Prostate gland (tissue), 2 donors: ENCODE data around the gene DNAJB13. TPM values are rescaled to one million over a fixed set of nuclear protein-coding genes. Genes with fewer than 3 reads are reported as not detected.

ENCODE experiments used
- DNase-seq: peaks from one replicate; pipeline ENCODE4 v3.0.0-alpha.2; 2019; ENCODE audit warnings: low spot score
- H3K27ac ChIP-seq, 2 donors: fragments of 200-600 bp; sonication (generic); 2 replicates each; pipeline ENCODE4 v1.5.1; 2017 to 2019
- H3K27me3 ChIP-seq: fragments of 200-600 bp; sonication (generic); replicated peaks from 2 replicates; pipeline ENCODE4 v1.5.1; 2019; ENCODE audit not compliant: insufficient read depth
- H3K36me3 ChIP-seq, 2 donors: fragments of 200-600 bp; sonication (generic); 1 replicate in 1 of 2; 2 replicates in 1 of 2; pipeline versions ENCODE4 v1.5.1 to v1.8.1; 2017 to 2019
- H3K4me1 ChIP-seq: fragments of 200-600 bp; sonication (generic); replicated peaks from 2 replicates; pipeline ENCODE4 v1.5.1; 2019
- H3K4me3 ChIP-seq, 2 donors: fragments of 200-600 bp; sonication (generic); 2 replicates each; pipeline ENCODE4 v1.5.1; 2017 to 2019
- H3K9me3 ChIP-seq: fragments of 200-600 bp; sonication (generic); 2 replicates; pipeline ENCODE4 v1.5.1; 2017
- POLR2A ChIP-seq: fragments of 450-650 bp; IDR thresholded peaks from one replicate; pipeline ENCODE4 v1.6.1; 2016; ENCODE audit warnings: antibody characterized with exemption, mild to moderate bottlenecking
- POLR2AphosphoS5 ChIP-seq: sonication (generic); formaldehyde crosslinking; IDR thresholded peaks from one replicate; pipeline ENCODE4 v1.6.1; 2017; ENCODE audit warnings: antibody characterized with exemption
- WGBS: methylation state at CpG from one replicate; pipeline ENCODE4 v1.1.5; 2018; 5-methylcytosine and 5-hydroxymethylcytosine counted together
- intact Hi-C: fragments of 100-400 bp; cut with DNase I; formaldehyde crosslinking; loops from one replicate; pipeline ENCODE4 v1.14.2; 2022
- total RNA-seq, 2 donors: library from RNA; depleted of rRNA; stranded (reverse); fragments of >200 nt; gene quantifications; one replicate each; pipeline ENCODE4 v1.1.0, GENCODE V29; 2016
- TF ChIP-seq, protein P1 (sequence below), 4 experiments: fragments of 200-600 bp in 2 of 4; fragments of 450-650 bp in 2 of 4; sonication (generic) in 2 of 4; IDR thresholded peaks; 1 replicate in 3 of 4; 2 replicates in 1 of 4; pipeline ENCODE4 v1.5.1; 2016 to 2019; ENCODE audit warnings: antibody characterized with exemption in 4 of 4, mild to moderate bottlenecking in 2 of 4, moderate library complexity in 2 of 4

The DNAJB13 gene
- total RNA-seq, 2 donors from 2014 or later, result 0.59 to 1.9 TPM

DNA sequence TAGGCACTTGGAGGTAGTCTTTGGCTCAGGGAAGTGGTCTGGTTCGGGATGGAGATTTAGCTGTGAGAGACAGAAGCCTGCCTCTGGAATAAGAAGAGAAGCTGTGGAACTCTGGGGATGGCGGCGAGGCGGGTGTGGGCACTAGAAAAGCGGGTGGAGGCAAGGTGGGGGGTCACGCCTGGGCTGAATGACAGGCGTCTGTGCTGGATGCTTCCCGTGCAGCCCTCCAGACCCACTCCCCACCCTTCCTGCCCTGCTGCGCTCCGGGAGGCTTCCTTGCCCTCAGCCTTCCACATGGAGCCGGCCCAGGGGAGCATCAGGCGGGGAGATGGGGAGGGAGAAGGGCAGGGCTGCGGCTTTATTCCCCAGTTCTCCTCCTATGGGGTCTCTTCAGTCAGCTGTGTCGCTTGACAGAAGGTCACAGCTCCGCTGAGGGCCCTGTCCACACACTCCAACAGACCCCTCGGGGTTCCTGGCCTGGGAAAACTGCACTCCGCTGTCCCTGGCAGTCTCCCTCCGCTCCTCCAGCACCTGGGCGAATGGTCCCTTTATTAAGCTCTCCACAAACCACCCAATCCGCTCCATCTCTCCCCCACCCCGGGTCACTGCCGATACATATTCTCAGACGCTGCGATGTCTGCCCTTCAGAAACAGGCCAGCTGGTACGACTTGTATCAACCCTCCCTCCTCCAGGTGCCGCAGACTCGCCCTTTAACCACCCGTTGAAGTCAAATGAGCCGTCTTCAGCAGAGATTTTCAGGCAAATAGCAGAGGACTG, 6.2 kb downstream of the DNAJB13 start:
- H3K27me3 ChIP-seq, result no peaks in the 10 kb centered on the region
- no peak overlapping the region for H3K27ac ChIP-seq
- intact Hi-C loops, result no loop called here
- no peak for DNase-seq
- TF ChIP-seq POLR2AphosphoS5 (no peak), POLR2A (no peak)
- TF ChIP-seq, protein P1, sequence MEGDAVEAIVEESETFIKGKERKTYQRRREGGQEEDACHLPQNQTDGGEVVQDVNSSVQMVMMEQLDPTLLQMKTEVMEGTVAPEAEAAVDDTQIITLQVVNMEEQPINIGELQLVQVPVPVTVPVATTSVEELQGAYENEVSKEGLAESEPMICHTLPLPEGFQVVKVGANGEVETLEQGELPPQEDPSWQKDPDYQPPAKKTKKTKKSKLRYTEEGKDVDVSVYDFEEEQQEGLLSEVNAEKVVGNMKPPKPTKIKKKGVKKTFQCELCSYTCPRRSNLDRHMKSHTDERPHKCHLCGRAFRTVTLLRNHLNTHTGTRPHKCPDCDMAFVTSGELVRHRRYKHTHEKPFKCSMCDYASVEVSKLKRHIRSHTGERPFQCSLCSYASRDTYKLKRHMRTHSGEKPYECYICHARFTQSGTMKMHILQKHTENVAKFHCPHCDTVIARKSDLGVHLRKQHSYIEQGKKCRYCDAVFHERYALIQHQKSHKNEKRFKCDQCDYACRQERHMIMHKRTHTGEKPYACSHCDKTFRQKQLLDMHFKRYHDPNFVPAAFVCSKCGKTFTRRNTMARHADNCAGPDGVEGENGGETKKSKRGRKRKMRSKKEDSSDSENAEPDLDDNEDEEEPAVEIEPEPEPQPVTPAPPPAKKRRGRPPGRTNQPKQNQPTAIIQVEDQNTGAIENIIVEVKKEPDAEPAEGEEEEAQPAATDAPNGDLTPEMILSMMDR (IDR thresholded peaks at IDR 0.05), result no peak
- H3K36me3 ChIP-seq, result no peaks in the 10 kb centered on the region
- H3K4me1 ChIP-seq, result no peaks in the 10 kb centered on the region
- 76% methylated on average over 29 of the region's 29 CpGs for WGBS
- H3K4me3 ChIP-seq, result no peak overlapping the region
- no peaks in the 10 kb centered on the region for H3K9me3 ChIP-seq

DNA sequence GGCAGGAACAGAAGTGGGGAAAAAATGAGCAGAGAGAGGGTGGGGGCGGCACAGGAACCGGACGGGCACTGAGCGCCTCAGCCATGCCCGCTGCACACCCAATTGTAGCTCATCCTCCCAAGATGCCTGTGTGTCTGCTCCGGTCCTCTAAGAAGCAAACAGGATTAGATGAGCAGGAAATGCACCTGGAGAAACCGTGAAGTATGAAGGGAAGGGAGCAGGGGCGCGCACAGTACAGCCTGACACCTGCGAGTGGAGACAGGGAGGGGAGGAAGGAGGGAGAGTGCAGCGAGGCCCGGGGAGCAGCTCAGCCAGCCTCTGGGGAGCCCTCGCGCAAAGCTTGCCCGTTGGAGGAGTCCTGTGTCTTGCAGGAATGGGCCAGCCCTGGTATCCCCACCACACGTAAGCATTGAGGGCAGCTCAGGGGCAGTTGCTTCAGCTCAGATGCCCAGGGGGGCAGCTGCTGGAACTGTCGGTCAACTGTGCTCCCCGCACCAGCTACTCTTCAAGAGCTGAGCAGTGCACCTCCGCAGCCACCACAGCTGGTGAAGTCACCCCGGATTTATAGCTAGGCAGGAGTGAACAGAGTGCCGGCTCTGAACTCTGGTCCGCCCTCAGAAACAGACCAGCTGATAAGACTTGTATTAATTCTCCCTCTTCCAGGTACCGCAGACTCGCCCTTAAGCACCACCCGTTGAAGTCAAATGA, 7.0 kb downstream of the DNAJB13 start:
- 84% methylated on average over 25 of the region's 25 CpGs for WGBS
- no peak for TF ChIP-seq POLR2A
- TF ChIP-seq POLR2AphosphoS5, result no peak
- TF ChIP-seq, protein P1 (IDR thresholded peaks at IDR 0.05), result no peak
- Histone ChIP-seq H3K27ac (no peak overlapping the region), H3K9me3 (no peaks in the 10 kb centered on the region), H3K4me3 (no peak overlapping the region), H3K4me1 (no peaks in the 10 kb centered on the region), H3K27me3 (no peaks in the 10 kb centered on the region), H3K36me3 (no peaks in the 10 kb centered on the region)
- DNase-seq, result no peak
- intact Hi-C loops, result no loop called here

DNA sequence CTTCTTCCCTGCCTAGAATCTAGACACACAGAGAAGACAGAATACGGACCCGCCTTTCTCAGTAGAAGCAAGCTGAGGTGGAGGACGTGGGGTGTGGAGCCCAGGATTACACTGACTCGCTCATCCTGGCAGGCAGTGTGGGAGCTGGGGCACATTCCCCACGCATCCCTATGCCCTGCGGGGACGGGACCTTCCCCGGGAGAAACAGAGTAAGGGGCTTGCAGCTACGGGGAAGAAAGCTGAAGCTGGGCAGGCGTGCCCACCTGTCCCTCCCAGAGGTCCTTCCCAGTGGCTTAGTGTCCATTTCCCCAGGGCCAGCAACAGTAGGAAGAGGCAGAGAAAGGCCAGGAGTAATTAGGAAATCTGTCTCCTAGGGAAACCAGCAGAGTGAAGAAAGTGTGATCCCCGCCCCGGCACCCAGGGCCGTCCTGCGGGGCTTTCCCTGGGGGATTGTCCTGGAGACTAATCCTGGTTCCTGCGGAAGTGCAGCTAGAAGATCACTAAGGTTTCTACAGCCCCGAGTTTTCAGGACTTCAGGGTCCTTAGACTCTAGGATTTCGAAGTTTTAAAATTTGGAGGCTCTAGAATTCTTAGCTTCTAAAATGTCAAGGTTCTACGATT, 7.8 kb downstream of the DNAJB13 start:
- TF ChIP-seq, protein P1 (IDR thresholded peaks at IDR 0.05), result no peak
- TF ChIP-seq POLR2A (no peak), POLR2AphosphoS5 (no peak)
- H3K4me3 ChIP-seq, result no peak overlapping the region
- no peak overlapping the region for H3K27ac ChIP-seq
- 92% methylated on average over 18 of the region's 18 CpGs for WGBS
- H3K4me1 ChIP-seq, result no peaks in the 10 kb centered on the region
- no peaks in the 10 kb centered on the region for H3K27me3 ChIP-seq
- no peaks in the 10 kb centered on the region for H3K9me3 ChIP-seq
- no peaks in the 10 kb centered on the region for H3K36me3 ChIP-seq
- DNase-seq, result no peak
- intact Hi-C loops, result no loop called here

DNA sequence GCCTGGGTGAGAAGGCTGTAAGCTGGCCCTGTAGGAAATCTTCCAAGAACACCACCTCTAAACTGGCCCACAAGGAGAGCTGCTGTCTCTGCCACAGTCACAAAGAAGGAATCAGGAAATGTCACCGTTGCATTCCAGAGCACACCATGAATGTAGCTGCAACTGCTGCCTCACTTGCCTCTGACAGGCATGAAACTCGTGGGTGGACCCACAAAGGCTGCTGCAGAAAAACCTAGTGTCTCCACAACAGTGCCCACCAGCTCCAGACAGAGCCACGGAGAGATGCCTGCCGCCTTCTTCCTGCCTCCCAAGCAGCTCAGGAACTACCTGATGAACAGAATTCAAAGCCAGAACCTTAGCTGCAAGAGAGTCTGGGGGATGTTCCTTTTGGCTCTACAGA, 10.5 kb downstream of the DNAJB13 start:
- no peaks in the 10 kb centered on the region for H3K27me3 ChIP-seq
- 44% methylated on average over 4 of the region's 4 CpGs for WGBS

More for the DNA sequence above, 10.5 kb downstream of the DNAJB13 start:
- no peaks in the 10 kb centered on the region for H3K4me1 ChIP-seq
- TF ChIP-seq POLR2A, result no peak
- TF ChIP-seq, protein P1 (IDR thresholded peaks at IDR 0.05), result no peak
- TF ChIP-seq POLR2AphosphoS5, result no peak
- no peaks in the 10 kb centered on the region for H3K9me3 ChIP-seq
- no peak overlapping the region for H3K27ac ChIP-seq
- intact Hi-C loops, result loop anchor here (10.0 kb wide), 1 partner anchor 283 kb away; no protein-coding TSS in a partner anchor
- H3K36me3 ChIP-seq, result no peaks in the 10 kb centered on the region
- DNase-seq, result no peak
- H3K4me3 ChIP-seq, result no peak overlapping the region
